Anterior cingulate cortex (tissue), 58 donors: ENCODE results near the gene SLC27A1.
"Not testable (repeated sequence)": the region's sequence is repeated elsewhere in the genome, so short reads cannot be mapped to it uniquely, and the experiment has no call there.

Experiments
- DNase-seq, 58 donors: peaks; one replicate each; lab custom pipeline; 2025; lab: John Stamatoyannopoulos, UW

SLC27A1 gene

DNA sequence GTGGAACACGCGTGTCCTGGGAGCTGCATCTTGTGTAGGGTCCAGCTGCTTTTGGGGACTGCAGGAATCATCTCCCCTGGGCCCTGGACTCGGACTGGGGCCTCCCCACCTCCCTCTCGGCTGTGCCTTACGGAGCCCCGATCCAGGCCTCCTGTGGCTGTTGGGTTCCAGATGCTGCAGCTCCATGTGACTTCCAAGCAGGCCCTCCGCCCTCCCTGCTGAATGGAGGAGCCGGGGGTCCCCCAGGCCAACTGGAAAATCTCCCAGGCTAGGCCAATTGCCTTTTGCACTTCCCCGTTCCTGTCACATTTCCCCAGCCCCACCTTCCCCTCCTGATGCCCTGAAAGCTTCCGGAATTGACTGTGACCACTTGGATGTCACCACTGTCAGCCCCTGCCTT is 34.9 kb downstream of the SLC27A1 start:
- DNase-seq = peak in 1 of 58 donors; percentile 19

DNA sequence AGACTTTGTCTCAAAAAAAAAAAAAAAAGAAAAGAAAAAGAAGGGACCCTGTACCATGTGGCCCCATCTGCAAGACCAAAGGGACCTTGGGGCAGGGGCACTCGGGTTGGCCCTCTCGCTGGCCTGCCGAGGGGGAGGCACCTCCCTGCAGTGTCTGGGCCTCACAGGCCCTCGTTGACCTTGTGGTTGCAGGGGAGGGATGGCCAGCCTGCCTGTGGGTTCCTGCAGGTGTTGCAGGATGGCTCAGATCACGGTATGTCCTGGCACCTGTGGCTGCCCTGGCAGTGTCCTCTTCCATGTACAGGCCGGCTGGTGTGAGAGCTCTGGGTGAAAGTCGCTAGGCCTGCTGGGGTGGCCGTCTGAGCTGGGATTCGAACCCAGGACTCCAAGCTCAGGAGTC is 36.4 kb downstream of the SLC27A1 start:
- no peak for DNase-seq

DNA sequence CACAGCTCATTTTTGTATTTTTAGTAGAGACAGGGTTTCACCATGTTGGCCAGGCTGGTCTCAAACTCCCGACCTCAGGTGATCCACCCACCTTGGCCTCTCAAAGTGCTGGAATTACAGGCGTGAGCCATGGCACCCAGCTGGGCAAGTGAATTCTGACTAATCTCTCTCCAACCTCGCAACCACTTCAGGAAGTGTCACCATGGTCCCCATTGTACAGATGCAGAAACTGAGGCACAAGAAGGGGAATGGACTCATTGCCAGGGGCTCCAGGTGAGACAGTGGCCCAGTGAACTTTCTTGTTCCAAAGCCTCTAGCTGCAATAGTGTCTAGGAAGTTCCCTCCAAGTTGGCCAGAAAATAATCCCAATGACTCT is 38.2 kb downstream of the SLC27A1 start:
- DNase-seq = not testable (repeated sequence)

DNA sequence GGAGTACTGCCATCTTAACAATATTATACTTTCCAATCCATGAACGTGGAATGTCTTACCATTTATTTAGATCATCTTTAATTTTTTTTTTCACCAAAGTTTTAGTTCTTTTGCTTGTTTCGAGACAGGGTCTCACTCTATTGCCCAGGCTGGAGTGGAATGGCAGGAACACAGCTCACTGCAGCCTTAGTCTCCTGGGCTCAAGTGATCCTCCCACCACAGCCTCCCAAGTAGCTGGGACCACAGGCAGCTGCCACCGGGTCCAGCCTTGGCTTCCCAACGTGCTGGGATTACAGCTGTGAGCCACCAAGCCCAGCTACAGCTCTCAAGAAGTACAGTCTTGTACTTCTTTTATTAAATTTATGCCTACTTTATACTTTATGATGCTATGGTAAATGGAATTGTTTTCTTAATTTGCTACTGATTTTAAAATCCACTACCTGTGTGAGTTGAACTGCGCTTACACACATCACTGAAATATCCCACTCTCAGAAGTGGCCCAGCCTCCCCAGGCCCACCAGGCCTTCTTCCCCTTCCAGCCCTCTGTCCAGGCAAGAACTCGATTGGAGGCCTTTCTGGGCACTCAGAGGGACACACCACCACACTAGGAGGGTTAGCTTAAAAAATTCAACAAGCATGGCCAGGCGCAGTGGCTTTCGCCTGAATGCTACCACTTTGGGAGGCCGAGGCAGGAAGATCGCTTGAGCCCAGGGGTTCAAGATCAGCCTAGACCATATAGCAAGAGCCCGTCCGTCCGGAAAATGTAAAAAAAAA is 40.1 kb downstream of the SLC27A1 start:
- DNase-seq = no peak

DNA sequence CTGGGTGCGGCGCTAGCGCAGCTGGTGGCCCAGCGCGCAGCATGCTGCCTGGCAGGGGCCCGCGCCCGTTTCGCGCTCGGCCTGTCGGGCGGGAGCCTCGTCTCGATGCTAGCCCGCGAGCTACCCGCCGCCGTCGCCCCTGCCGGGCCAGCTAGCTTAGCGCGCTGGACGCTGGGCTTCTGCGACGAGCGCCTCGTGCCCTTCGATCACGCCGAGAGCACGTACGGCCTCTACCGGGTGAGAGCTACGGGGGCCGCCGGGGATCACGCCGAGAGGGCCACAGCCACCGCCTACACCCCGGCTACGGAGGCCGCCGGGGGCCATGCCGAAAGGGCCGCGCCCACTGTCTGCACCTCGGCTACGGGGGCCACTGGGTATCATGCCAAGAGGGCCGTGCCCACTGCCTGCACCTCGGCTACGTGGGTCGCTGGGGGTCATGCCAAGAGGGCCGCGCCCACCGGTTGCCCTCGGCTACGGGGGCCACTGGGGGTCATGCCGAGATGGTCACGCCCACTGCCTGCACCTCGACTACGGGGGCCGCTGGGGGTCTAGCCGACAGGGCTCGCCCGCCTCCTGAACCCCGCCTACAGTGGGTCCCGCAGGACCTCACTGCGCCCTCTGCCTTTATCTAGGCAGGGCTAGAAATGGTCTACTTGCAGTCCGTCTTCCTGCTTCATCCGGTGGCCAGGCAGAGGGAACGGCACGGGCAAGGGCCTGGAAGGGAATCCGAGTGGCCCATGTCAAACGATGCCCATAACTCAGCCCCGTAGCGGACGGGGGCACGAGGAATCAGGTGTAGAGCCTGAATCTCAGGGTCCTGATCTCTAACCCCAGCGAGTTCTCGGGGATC is 41.6 kb downstream of the SLC27A1 start:
- DNase-seq = peak; percentile 56 to 97 (median 88)

DNA sequence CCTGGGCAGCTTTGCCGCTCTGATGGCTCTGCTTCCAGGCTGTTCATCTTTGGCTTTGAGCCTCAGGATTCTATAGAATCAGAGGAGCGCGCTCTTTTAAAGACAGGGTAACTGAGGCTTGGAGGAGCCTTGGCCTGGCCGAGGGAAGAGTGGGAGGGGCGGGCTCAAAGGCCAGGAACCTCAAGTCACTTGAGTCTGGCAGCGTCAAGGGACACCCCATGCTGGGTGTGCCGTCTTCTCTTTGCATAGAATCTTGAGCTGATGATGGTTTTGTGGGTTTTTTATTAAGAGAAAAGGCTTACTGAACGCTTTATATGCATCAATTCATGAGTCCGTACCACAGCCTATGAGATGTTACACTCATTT is 42.2 kb downstream of the SLC27A1 start:
- no peak for DNase-seq

DNA sequence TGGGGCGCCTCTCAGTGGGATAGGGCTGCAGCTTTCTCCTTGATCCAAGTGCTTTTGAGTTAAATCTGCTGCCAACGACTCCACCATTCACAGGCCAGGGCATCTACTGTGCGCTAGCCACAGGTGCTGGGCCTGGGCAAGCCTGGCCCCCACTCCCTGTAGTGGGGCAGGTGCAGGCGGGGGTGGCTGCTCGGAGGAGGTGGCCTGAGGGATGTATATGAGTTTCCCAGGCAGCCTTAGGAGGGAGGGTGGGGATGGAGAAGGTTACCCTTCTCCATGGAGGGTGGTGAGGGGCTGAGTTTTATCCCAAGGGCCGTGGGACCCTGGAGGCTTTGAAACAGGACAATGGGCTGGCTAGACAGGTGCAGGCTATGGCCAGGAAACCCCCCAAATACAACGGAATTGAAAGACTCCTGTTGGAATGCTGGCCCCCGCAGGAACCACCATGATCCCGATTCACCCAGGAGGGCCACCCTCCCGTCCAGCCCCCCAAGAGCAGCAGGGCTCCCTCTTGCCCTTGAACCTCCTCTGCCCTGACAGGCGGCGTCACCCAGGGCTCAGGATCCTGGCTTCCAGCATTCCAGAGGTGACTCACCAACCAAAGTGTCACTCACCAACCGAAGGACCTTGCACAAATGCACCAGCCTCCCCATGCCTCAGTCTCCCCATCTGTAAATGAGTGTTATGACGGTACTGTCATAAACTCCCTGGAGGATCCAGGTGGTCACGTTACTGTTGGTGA is 45.3 kb downstream of the SLC27A1 start:
- no peak for DNase-seq

DNA sequence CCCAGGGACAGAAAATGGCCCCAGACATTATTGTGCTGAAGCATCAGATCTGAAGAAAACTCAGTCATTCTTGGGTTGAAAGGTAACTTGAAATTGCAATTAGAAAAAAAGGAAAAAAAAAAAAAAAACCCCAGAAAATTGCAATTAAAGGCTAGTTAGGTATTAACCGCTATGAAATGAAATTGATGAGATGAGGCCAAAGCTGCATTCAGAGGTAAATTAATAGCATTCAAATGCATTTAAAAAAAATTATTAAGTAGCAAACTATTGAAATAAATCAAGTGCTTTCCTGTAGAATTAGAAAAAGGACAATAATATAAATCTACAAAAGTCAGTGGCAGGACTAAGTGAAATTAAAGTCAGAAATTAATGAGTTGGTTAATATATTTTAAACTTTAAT is 47.6 kb downstream of the SLC27A1 start:
- no peak for DNase-seq

DNA sequence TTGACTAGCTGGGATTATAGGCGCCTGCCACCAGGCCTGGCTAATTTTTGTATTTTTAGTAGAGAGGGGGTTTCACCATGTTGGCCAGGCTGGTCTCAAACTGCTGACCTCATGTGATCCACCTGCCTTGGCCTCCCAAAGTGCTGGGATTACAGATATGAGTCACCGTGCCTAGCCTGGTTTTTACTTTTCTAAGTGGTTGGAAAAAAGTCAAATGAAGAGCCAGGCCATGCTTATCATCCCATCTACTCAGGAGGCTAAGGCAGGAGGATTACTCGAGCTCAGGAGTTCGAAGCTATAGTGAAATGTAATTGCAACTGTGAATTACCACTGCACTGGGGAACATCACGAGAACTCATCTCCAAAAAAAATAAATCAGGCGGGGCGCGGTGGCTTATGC is 48.3 kb downstream of the SLC27A1 start:
- not testable (repeated sequence) for DNase-seq

DNA sequence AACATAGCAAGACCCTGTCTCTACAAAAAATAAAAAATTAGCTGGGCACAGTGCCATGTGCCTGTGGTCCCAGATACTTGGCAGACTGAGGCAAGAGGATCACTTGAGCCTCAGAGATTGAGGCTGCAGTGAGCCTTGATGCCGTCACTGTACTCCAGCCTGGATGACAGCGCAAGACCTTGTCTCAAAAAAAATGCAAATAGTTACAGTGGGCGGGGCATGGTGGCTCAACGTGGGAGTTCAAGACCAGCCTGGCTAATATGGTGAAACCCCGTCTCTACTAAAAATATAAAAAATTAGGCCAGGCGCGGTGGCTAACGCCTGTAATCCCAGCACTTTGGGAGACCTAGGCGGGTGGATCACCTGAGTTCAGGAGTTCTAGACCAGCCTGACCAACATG is 49.6 kb downstream of the SLC27A1 start:
- no peak for DNase-seq

DNA sequence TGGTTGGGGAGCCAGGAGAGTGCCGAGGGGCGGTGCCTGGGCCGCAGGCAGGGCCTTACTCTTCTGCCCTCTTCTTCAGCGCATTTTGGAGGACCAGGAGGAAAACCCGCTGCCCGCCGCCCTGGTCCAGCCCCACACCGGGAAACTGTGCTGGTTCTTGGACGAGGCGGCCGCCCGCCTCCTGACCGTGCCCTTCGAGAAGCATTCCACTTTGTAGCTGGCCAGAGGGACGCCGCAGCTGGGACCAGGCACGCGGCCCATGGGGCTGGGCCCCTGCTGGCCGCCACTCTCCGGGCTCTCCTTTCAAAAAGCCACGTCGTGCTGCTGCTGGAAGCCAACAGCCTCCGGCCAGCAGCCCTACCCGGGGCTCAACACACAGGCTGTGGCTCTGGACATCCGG is 50.5 kb downstream of the SLC27A1 start:
- peak in 3 of 58 donors; percentile 12 to 20 (median 12) for DNase-seq

DNA sequence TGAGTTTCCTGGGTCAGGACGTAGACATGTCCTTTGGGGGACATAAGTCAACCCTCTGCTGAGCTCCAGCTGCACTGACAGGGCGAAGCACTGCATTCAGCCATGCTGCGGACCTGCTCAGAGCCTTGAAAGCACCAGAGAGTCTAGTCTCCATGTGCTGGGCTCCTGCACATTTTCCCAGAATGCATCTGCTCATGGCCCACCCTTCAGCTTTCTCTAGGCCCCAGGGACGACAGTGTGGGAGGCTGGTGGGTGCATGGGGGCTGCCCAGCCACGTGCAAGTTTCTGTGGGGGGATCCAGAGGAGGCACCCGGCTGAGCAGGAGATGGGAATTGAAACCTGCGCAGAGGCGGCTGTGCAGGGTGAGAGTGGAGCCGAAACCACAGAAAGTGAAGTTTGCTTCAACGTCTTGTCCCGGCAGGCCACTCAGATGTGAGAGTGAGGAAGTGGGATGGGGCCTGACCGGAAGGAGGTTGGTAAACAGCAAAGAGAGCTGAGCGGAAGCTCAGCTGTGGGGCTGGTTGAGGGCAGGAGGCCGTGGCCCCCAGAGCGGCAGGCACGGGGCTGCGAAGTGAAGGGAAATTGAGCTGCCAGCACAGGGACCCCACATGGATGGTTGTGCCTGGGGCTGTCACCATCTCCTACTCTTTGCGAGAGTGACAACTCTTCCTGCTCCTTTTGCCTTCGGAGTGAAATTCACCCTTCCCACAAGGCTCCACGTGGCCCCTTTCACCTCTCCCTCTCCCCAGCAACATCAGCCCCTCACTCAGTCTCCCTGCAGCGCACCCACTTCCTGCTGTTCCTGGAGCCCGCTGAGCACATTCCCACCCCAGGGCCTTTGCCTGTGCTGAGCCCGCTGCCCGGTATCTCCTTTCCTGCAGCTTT is 52.9 kb downstream of the SLC27A1 start:
- DNase-seq = peak in 35 of 58 donors; percentile 1 to 60 (median 28)

DNA sequence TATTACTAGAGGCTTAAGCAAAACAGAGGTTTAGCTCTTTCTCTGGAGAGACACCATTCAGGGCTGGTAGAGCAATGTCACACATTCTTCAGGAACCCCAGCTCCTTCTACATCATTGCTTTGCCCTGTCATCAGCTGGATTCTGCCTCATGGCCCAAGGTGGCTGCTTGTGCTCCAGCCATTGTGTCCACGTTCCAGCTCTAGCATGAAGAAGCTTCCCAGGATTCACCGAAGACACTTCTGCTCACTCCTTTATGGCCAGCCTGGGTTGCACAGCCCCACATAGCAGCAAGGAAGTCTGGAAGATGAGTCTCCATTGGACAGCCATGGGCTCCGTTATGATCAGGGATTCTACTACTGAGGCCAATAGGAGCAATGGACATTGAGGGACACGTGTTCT is 54.3 kb downstream of the SLC27A1 start:
- DNase-seq = no peak

DNA sequence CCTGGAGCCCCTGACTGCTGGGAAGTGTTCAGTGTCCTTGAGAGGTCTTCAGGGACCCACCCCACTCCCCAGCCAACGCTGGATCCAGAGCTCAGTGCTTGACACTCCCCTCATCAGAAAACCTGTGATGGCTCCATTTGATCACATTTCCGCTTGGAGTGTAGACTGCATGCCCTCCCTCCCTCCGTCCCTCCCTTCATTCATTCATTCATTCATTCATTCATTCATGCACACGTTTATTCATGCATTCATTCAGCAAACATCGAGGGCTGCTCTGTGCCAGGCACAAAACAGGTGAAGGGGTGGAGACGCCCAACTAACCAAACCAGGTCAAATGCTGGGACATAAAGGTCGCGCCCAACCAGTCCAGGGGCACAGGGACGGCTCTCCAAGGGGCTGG is 54.8 kb downstream of the SLC27A1 start:
- no peak for DNase-seq

DNA sequence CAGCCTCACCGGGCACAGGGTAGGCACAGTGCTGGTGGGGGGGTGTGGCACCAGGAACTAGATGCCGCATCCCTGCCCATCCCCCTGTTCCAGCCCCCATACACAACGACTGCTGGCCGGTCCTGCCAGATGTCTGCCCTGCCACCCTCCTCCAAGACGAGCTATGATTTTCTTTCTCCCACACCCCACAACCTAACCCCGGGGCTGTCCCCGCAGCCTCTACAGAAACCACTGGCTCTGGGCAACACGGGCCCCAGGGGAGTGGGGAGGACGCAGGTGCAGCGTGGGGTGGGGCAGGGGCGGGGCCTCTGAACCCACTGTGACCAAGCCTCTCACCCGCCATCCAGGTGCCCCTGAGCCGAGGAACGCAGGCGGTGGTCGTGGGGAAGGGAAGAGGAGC is 56.6 kb downstream of the SLC27A1 start:
- DNase-seq = no peak

DNA sequence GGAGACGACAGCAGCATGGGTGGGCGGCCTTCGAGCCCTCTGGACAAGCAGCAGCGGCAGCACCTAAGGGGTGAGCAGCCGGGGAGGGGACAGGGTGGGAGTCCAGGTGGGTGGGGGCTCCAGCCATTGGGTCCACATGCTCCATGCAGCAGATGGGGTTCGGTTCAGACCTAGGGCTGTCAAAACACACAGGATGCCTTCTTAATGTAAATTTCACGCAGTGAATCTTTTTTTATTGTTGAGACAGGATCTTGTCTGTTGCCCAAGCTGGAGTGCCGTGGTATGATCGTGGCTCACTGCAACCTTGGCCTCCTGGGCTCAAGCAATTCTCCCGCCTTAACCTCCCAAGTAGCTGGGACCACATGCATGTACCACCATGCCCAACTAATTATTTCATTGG is 57.0 kb downstream of the SLC27A1 start:
- no peak for DNase-seq

DNA sequence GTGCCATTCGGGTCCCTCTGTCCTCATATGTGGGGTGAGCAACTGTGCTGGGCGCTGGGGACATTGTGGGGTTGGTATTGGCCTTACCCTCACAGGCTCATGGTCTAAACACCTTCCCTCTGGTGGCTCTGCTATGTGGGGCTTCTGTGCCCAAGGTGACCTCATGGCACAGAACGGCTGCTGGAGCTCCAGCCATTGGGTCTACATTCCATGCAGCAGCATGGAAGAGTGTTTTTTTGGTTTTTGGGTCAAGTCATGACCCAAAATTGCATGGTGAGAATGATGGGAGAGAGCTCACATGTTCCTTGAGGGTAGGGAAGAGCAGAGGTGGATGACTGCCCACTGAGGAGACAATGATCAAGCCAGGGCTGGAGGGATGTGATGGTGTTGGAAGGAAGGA is 58.3 kb downstream of the SLC27A1 start:
- DNase-seq = no peak

DNA sequence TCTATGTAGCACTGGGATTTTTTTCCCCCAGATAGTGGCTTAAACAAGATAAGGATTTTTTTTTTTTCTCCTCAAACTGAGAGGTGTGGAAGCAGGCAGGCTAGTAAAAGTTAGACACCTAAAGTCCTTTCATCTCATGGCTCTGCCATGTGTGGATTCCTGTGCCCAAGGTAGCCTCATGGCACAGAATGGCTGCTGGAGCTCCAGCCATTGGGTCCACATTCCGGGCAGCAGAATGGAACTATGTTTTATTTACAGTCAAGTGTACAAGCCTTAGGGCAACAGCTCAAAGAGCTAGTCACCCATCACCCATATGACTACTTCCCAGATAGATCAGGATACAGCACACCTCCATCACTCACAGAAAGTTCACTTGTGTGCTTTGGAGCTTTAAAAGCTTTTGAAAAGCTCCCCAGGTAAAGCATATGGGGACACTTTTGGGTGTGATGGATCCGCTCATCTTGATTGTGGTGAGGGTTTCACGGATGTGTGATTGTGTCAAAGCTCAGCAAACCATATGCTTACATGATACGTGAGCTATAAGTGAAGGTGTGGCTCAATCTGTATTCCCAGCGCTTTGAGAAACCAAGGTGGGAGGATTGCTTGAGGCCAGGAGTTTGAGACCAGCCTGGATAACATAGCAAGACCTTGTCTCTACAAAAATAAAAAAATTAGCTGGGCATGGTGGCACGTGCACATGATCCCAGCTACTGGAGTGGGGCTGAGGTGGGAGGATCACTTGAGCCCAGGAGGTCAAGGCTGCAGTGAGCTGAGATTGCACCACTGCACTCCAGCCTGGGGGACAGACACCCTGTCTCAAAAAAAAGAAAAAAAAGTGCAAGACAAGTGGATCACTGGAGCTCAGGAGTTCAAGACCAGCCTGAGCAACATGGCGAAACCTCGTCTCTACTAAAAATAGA is 59.2 kb downstream of the SLC27A1 start:
- DNase-seq = no peak

DNA sequence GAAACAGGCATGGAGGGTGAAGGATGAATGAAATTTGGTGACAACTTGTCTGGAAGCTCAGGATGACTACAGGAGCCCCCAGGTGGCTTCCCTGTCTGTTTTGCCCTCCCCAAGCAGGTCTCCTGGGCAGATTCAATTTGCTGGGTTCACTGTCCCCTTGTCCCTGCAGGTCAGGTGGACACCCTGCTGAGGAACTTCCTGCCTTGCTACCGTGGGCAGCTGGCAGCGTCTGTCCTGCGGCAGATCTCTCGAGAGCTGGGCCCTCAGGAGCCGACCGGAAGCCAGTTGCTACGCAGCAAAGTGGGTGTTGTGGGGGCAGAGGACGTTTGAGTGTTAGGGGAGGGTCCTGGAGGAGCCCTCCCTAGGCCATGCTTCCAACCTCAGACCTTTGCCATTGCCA is 60.3 kb downstream of the SLC27A1 start:
- no peak for DNase-seq
